ENCODE data around the gene BUD13.
"Not testable (repeated sequence)": the region's sequence is repeated elsewhere in the genome, so short reads cannot be mapped to it uniquely, and the experiment has no call there.

Gene BUD13

GRCh38 chr11:116772443-116773202, at the start of gene BUD13:
BUD13 (minus strand) TSS chr11:116772987; CDS start chr11:116772964, 23 bp downstream.
- peak; percentile 84 to 95 (median 85) for DNase-seq (ENCODE audit: low read depth in 3 of 3, low spot score in 1 of 3)

GRCh38 chr11:116822575-116822974, 49.8 kb upstream of the BUD13 start:
- no peak for DNase-seq (ENCODE audit: low read depth in 3 of 3, low spot score in 1 of 3)

- no peak for DNase-seq (ENCODE audit: low read depth in 3 of 3, low spot score in 1 of 3)
These were observed 48.5 kb upstream of the BUD13 start for GRCh38 chr11:116821050-116821918.

- no peak for DNase-seq (ENCODE audit: low read depth in 3 of 3, low spot score in 1 of 3)
These were observed 46.3 kb upstream of the BUD13 start for GRCh38 chr11:116819049-116819448.

GRCh38 chr11:116814502-116814901, 41.7 kb upstream of the BUD13 start:
- no peak for DNase-seq (ENCODE audit: low read depth in 3 of 3, low spot score in 1 of 3)

GRCh38 chr11:116813781-116814471, 41.1 kb upstream of the BUD13 start:
- DNase-seq (ENCODE audit: low read depth in 3 of 3, low spot score in 1 of 3) = no peak

GRCh38 chr11:116813170-116813569, 40.4 kb upstream of the BUD13 start:
- DNase-seq (ENCODE audit: low read depth in 3 of 3, low spot score in 1 of 3) = no peak

- DNase-seq (ENCODE audit: low read depth in 3 of 3, low spot score in 1 of 3) = no peak
These were observed 39.3 kb upstream of the BUD13 start for GRCh38 chr11:116812109-116812508.

- no peak for DNase-seq (ENCODE audit: low read depth in 3 of 3, low spot score in 1 of 3)
These were observed 38.4 kb upstream of the BUD13 start for GRCh38 chr11:116811194-116811593.

GRCh38 chr11:116808262-116809175, 35.7 kb upstream of the BUD13 start:
- no peak for DNase-seq (ENCODE audit: low read depth in 3 of 3, low spot score in 1 of 3)

- DNase-seq (ENCODE audit: low read depth in 3 of 3, low spot score in 1 of 3) = no peak
These were observed 34.9 kb upstream of the BUD13 start for GRCh38 chr11:116807601-116808261.

GRCh38 chr11:116804001-116804400, 31.2 kb upstream of the BUD13 start:
- DNase-seq (ENCODE audit: low read depth in 3 of 3, low spot score in 1 of 3) = no peak

- not testable (repeated sequence) for DNase-seq (ENCODE audit: low read depth in 3 of 3, low spot score in 1 of 3)
These were observed 28.9 kb upstream of the BUD13 start for GRCh38 chr11:116801662-116802061.

- DNase-seq (ENCODE audit: low read depth in 3 of 3, low spot score in 1 of 3) = no peak
These were observed 27.8 kb upstream of the BUD13 start for GRCh38 chr11:116800610-116801009.

GRCh38 chr11:116798368-116798767, 25.6 kb upstream of the BUD13 start:
- no peak for DNase-seq (ENCODE audit: low read depth in 3 of 3, low spot score in 1 of 3)

GRCh38 chr11:116797816-116798215, 25.0 kb upstream of the BUD13 start:
- DNase-seq (ENCODE audit: low read depth in 3 of 3, low spot score in 1 of 3) = no peak

GRCh38 chr11:116796548-116796947, 23.8 kb upstream of the BUD13 start:
- DNase-seq (ENCODE audit: low read depth in 3 of 3, low spot score in 1 of 3) = no peak

GRCh38 chr11:116794851-116795250, 22.1 kb upstream of the BUD13 start:
- no peak for DNase-seq (ENCODE audit: low read depth in 3 of 3, low spot score in 1 of 3)

- DNase-seq (ENCODE audit: low read depth in 3 of 3, low spot score in 1 of 3) = no peak
These were observed 20.9 kb upstream of the BUD13 start for GRCh38 chr11:116793772-116794097.

All from stimulated activated CD4-positive, alpha-beta T cell treated with anti-CD3 and anti-CD28 coated beads, TNF-alpha, amount 100 ng/mL, for 1 hour (primary cell).